K562 (cell line): Measurements from ENCODE around the gene MGAT5. TPM values are rescaled to one million over a fixed set of nuclear protein-coding genes. Genes with fewer than 3 reads are reported as not detected.

Source experiments
- ATAC-seq: fragments of 200-7000 bp; cut with Tn5 transposase; 3 replicates; pipeline ENCODE4 v1.9.1; 2020; ENCODE audit warnings: moderate library complexity
- BruUV-seq: library from RNA; stranded (reverse); fragments of 400-500 nt; replicated peaks from 2 replicates; lab custom pipeline; 2021; lab: Mats Ljungman, UMichigan
- CTCF ChIA-PET: fragments of 300-600 bp; formaldehyde crosslinking; extraction: SDS; loops from one replicate; lab custom pipeline; 2021; ENCODE audit warnings: low intra/inter-chr PET ratio; lab: Yijun Ruan, JAX
- POLR2A ChIA-PET: fragments of 300-600, 350-650 bp; sonication (Branson Sonifier 250); formaldehyde crosslinking; extraction: SDS; loops from one replicate; lab custom pipeline; 2021; ENCODE audit warnings: antibody characterized with exemption, inconsistent platforms; lab: Yijun Ruan, JAX
- DNase-seq, 4 experiments: peaks; one replicate each; pipeline versions ENCODE4 v3.0.0 to v3.0.0-alpha.2; 2011 to 2018; ENCODE audit warnings: low spot score in 3 of 4, mixed read lengths in 3 of 4; ENCODE audit errors: extremely low read depth in 1 of 4
- FAIRE-seq: peaks from 2 replicates; lab custom pipeline; 2011; peaks lifted over from hg19 to GRCh38; lab: Jason Lieb, UNC
- H2AFZ ChIP-seq: 2 replicates; pipeline ENCODE4 v1.6.0; 2011; ENCODE audit warnings: low read depth, low read length, control low read depth, inconsistent platforms
- H3K27ac ChIP-seq: fragments of 200-600 bp; 3 replicates; pipeline ENCODE4 v1.8.0; 2011; ENCODE audit warnings: low read depth, mild to moderate bottlenecking, control low read depth, inconsistent platforms, low read length, moderate library complexity, mixed read lengths; ENCODE audit errors: extremely low read depth
- H3K27me3 ChIP-seq, 2 experiments: fragments of 300-600 bp in 1 of 2; 2 replicates in 1 of 2; 3 replicates in 1 of 2; pipeline versions ENCODE4 v1.6.0 to v1.8.0; 2011; ENCODE audit warnings: inconsistent platforms in 2 of 2, low read length in 2 of 2, mild to moderate bottlenecking in 1 of 2, mixed read lengths in 1 of 2, moderate library complexity in 1 of 2; ENCODE audit not compliant: control insufficient read depth in 2 of 2, insufficient read depth in 2 of 2
- H3K36me3 ChIP-seq: fragments of 300-600 bp; 3 replicates; pipeline ENCODE4 v1.8.0; 2011; ENCODE audit warnings: mild to moderate bottlenecking, low read length, inconsistent platforms; ENCODE audit not compliant: control insufficient read depth, insufficient read depth
- H3K4me1 ChIP-seq, 2 experiments: fragments of 200-600 bp in 1 of 2; replicated peaks in 1 of 2; 2 replicates in 1 of 2; 3 replicates in 1 of 2; pipeline versions ENCODE4 v1.5.1 to v1.8.0; 2011; ENCODE audit warnings: inconsistent platforms in 2 of 2, low read length in 2 of 2, mild to moderate bottlenecking in 1 of 2, mixed read lengths in 1 of 2, moderate library complexity in 1 of 2; ENCODE audit not compliant: control insufficient read depth in 2 of 2, insufficient read depth in 2 of 2
- H3K4me2 ChIP-seq: 2 replicates; pipeline ENCODE4 v1.6.1; 2011; ENCODE audit warnings: low read length, control low read depth, inconsistent platforms, mixed read lengths; ENCODE audit not compliant: insufficient read depth
- H3K4me3 ChIP-seq: fragments of 200-600 bp; sonication (generic), shearing (Covaris generic); 2 replicates; pipeline ENCODE4 v1.5.1; 2016; ENCODE audit warnings: control low read depth, inconsistent platforms
- H3K79me2 ChIP-seq: fragments of 200-600 bp; 3 replicates; pipeline ENCODE4 v1.8.0; 2011; ENCODE audit warnings: low read length, inconsistent platforms; ENCODE audit not compliant: control insufficient read depth, insufficient read depth
- H3K9ac ChIP-seq, 2 experiments: 2 replicates each; pipeline versions ENCODE4 v1.6.0 to v1.6.1; 2011; ENCODE audit warnings: low read depth in 2 of 2, low read length in 2 of 2, control low read depth in 1 of 2, inconsistent platforms in 1 of 2, mild to moderate bottlenecking in 1 of 2, mixed read lengths in 1 of 2; ENCODE audit not compliant: insufficient read depth in 1 of 2
- H3K9me1 ChIP-seq: one replicate; pipeline ENCODE4 v1.6.0; 2011; ENCODE audit warnings: inconsistent platforms, mild to moderate bottlenecking, low read length, moderate library complexity; ENCODE audit not compliant: control insufficient read depth, insufficient read depth
- H3K9me3 ChIP-seq: replicated peaks from 2 replicates; pipeline ENCODE4 v1.5.1; 2011; ENCODE audit warnings: low read depth, low read length, inconsistent platforms; ENCODE audit not compliant: control insufficient read depth, insufficient read depth
- H4K20me1 ChIP-seq: replicated peaks from 2 replicates; pipeline ENCODE4 v1.6.1; 2011; ENCODE audit warnings: low read length, inconsistent platforms, mixed read lengths; ENCODE audit not compliant: control insufficient read depth, insufficient read depth
- ESRRA ChIP-seq: fragments of 450-650 bp; IDR thresholded peaks from 2 replicates; pipeline ENCODE4 v1.6.1; 2014; ENCODE audit warnings: low read depth, mild to moderate bottlenecking, moderate library complexity, borderline replicate concordance
- HDAC8 ChIP-seq: fragments of 450-650 bp; IDR thresholded peaks from 2 replicates; pipeline ENCODE4 v1.6.1; 2016; ENCODE audit warnings: mild to moderate bottlenecking, missing genetic modification characterization, moderate library complexity, missing compliant biosample characterization
- HMG20A ChIP-seq: fragments of 450-650 bp; formaldehyde crosslinking; conservative IDR thresholded peaks from 2 replicates; pipeline ENCODE4 v1.4.0; 2020; ENCODE audit warnings: mild to moderate bottlenecking, mixed read lengths
- KHSRP ChIP-seq: fragments of 450-650 bp; IDR thresholded peaks from 2 replicates; pipeline ENCODE4 v1.6.1; 2017
- POLR2A ChIP-seq: fragments of 450-650 bp; conservative IDR thresholded peaks from 2 replicates; pipeline ENCODE4 v1.6.1; 2016
- ZNF184 ChIP-seq: sonication (generic); formaldehyde crosslinking; IDR thresholded peaks from 2 replicates; pipeline ENCODE4 v1.5.0; 2020; ENCODE audit warnings: missing genetic modification reagents
- ZNF79 ChIP-seq: fragments of 250-450 bp; sonication (Bioruptor Pico); IDR thresholded peaks from 2 replicates; pipeline ENCODE4 v1.4.0; 2020; ENCODE audit warnings: low read depth, mild to moderate bottlenecking, moderate library complexity
- WGBS: fragments of 100-300 bp; shearing (Covaris generic); methylation state at CpG from one replicate; pipeline ENCODE4 v1.1.6; 2016; ENCODE audit warnings: low coverage, mixed read lengths; ENCODE audit not compliant: insufficient coverage; ENCODE audit errors: missing lambda C conversion rate; 5-methylcytosine and 5-hydroxymethylcytosine counted together
- in situ Hi-C: fragments of 300-500 bp; cut with MboI; formaldehyde crosslinking; loops from 4 replicates; pipeline ENCODE4 v1.15.0; 2018; ENCODE audit warnings: inconsistent platforms, mixed read lengths
- intact Hi-C: fragments of 100-400 bp; cut with micrococcal nuclease; formaldehyde crosslinking; loops from 2 replicates; pipeline ENCODE4 v1.14.2; 2022
- polyA plus RNA-seq, 8 experiments: library from polyadenylated mRNA; depleted of rRNA in 4 of 8; stranded (reverse) in 5 of 8; unstranded in 3 of 8; fragments of >200 nt; fragmentation: Nextera tagmentation in 2 of 8; fragmentation: Illumina TruSeq in 1 of 8; extraction: Ambion mirVana in 2 of 8; extraction: Trizol in 1 of 8; gene quantifications; 2 replicates each; pipeline versions ENCODE4 v1.2.1 to v1.2.3, GENCODE V29; 2011 to 2014; ENCODE audit warnings: inconsistent platforms in 1 of 8, missing spikeins in 1 of 8
- total RNA-seq, 7 experiments: library from RNA; depleted of rRNA in 6 of 7; stranded (reverse); fragments of >200 nt in 6 of 7; fragmentation: Illumina TruSeq in 2 of 7; extraction: Trizol in 2 of 7; gene quantifications; 2 replicates each; pipeline versions ENCODE4 v1.2.1 to v1.2.3, GENCODE V29; 2011 to 2021; ENCODE audit warnings: low replicate concordance in 1 of 7
- TF ChIP-seq, protein P1 (sequence below): fragments of 250-450 bp; sonication (Bioruptor Pico); IDR thresholded peaks from 2 replicates; pipeline ENCODE4 v1.8.0; 2021; ENCODE audit warnings: mild to moderate bottlenecking, moderate library complexity
- TF ChIP-seq, protein P2 (sequence below): fragments of 450-650 bp; IDR thresholded peaks from 2 replicates; pipeline ENCODE4 v1.6.1; 2017; ENCODE audit warnings: mild to moderate bottlenecking, moderate library complexity
- TF ChIP-seq, protein P3 (sequence below): fragments of 150-350 bp; conservative IDR thresholded peaks from 2 replicates; pipeline ENCODE4 v1.6.1; 2014; ENCODE audit warnings: low read length
- TF ChIP-seq, protein P4 (sequence below): sonication (generic); formaldehyde crosslinking; IDR thresholded peaks from 2 replicates; pipeline ENCODE4 v1.8.0; 2022; ENCODE audit warnings: missing genetic modification reagents, mild to moderate bottlenecking, borderline replicate concordance
- TF ChIP-seq, protein P5 (sequence below): fragments of 200-800 bp; sonication (Bioruptor generic); IDR thresholded peaks from 2 replicates; pipeline ENCODE4 v1.6.1; 2017; ENCODE audit warnings: missing genetic modification characterization, missing compliant biosample characterization

MGAT5 gene
- total and polyA plus RNA-seq, 9 of the 15 experiments (the other 6 are each of a cell fraction or from before 2014, with no cell fraction given): 1.6 to 18.6 (median 11.1) TPM

DNA sequence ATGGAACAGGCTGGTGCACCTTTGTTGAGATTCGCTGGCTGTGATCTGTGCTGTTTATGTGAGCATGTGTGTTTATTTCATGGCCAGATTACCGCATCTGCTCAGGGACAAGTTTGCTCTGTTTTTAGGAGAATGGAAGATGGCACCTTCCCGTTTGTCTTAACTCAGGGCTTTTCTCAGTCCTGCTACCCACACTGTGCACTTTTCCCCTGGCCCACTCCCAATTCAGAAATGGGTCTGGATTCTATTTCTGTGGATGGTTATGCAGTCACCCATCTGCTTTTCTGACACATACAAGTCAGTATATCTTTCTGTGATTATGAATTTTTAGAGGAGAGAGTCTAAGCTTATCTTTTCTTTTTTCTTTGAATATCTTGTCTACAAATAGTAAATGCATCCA lies 15.4 kb downstream of the MGAT5 start (continued):
- TF ChIP-seq, protein P1, sequence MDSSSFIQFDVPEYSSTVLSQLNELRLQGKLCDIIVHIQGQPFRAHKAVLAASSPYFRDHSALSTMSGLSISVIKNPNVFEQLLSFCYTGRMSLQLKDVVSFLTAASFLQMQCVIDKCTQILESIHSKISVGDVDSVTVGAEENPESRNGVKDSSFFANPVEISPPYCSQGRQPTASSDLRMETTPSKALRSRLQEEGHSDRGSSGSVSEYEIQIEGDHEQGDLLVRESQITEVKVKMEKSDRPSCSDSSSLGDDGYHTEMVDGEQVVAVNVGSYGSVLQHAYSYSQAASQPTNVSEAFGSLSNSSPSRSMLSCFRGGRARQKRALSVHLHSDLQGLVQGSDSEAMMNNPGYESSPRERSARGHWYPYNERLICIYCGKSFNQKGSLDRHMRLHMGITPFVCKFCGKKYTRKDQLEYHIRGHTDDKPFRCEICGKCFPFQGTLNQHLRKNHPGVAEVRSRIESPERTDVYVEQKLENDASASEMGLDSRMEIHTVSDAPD (CRISPR knock-in tag): no peak
- TF ChIP-seq POLR2A (no peak), ESRRA (no peak), HMG20A (CRISPR knock-in tag) (no peak), ZNF184 (CRISPR knock-in tag) (no peak)

DNA sequence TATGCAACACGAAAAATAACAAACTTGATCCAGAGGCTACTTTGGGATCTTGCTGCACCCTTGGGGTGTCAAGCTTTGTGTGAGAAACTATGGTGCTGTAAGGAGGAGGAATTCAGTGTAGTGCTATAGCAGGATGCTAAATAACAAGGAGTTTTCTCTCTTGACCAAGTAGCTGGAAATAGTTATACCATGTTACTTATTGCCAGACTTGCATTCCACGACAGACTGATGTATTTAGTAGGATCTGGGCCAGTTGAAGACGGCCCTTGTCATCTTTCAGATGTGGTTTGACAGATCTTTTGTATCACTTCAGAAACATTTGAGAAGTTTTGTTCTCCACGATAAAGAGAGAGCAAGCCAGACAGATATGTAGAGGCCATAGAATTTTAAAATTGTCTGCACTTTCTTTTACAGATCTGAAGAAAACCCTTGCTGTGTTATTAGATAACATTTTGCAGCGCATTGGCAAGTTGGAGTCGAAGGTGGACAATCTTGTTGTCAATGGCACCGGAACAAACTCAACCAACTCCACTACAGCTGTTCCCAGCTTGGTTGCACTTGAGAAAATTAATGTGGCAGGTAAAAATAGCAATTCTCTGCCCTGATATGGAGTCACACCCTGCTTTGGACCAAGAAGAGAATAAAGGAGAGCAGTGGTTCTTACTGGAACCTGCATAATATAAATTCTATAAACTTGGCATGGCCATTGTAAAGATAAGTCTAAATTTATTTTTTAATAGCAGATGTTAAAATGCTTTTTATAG lies 16.3 kb downstream of the MGAT5 start:
- H3K4me1 ChIP-seq: no peaks in the 10 kb centered on the region
- no peaks in the 10 kb centered on the region for H4K20me1 ChIP-seq
- in situ Hi-C loops (no loop called here), intact Hi-C loops (no loop called here)
- DNase-seq (no peak), ATAC-seq (no peak), FAIRE-seq (no peak)
- H3K36me3 ChIP-seq: no peaks in the 10 kb centered on the region; the same call in 2 of the 3 replicates
- no peak overlapping the region for H3K9ac ChIP-seq
- POLR2A ChIA-PET: no interaction called here
- BruUV-seq: no TSS peak
- no peak overlapping the region for H3K27ac ChIP-seq
- no peaks in the 10 kb centered on the region for H3K9me1 ChIP-seq
- H3K9me3 ChIP-seq: no peaks in the 10 kb centered on the region
- H3K4me3 ChIP-seq: no peak overlapping the region
- no peaks in the 10 kb centered on the region for H3K79me2 ChIP-seq
- CTCF ChIA-PET: no interaction called here
- WGBS: 36% methylated on average over 7 of the region's 7 CpGs
- H3K4me2 ChIP-seq: no peak overlapping the region
- no peak overlapping the region for H2AFZ ChIP-seq
- H3K27me3 ChIP-seq: no peaks in the 10 kb centered on the region
- TF ChIP-seq, protein P2, sequence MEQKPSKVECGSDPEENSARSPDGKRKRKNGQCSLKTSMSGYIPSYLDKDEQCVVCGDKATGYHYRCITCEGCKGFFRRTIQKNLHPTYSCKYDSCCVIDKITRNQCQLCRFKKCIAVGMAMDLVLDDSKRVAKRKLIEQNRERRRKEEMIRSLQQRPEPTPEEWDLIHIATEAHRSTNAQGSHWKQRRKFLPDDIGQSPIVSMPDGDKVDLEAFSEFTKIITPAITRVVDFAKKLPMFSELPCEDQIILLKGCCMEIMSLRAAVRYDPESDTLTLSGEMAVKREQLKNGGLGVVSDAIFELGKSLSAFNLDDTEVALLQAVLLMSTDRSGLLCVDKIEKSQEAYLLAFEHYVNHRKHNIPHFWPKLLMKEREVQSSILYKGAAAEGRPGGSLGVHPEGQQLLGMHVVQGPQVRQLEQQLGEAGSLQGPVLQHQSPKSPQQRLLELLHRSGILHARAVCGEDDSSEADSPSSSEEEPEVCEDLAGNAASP: no peak
- TF ChIP-seq, protein P3, sequence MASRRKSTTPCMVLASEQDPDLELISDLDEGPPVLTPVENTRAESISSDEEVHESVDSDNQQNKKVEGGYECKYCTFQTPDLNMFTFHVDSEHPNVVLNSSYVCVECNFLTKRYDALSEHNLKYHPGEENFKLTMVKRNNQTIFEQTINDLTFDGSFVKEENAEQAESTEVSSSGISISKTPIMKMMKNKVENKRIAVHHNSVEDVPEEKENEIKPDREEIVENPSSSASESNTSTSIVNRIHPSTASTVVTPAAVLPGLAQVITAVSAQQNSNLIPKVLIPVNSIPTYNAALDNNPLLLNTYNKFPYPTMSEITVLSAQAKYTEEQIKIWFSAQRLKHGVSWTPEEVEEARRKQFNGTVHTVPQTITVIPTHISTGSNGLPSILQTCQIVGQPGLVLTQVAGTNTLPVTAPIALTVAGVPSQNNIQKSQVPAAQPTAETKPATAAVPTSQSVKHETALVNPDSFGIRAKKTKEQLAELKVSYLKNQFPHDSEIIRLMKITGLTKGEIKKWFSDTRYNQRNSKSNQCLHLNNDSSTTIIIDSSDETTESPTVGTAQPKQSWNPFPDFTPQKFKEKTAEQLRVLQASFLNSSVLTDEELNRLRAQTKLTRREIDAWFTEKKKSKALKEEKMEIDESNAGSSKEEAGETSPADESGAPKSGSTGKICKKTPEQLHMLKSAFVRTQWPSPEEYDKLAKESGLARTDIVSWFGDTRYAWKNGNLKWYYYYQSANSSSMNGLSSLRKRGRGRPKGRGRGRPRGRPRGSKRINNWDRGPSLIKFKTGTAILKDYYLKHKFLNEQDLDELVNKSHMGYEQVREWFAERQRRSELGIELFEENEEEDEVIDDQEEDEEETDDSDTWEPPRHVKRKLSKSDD: no peak
- TF ChIP-seq, protein P4, sequence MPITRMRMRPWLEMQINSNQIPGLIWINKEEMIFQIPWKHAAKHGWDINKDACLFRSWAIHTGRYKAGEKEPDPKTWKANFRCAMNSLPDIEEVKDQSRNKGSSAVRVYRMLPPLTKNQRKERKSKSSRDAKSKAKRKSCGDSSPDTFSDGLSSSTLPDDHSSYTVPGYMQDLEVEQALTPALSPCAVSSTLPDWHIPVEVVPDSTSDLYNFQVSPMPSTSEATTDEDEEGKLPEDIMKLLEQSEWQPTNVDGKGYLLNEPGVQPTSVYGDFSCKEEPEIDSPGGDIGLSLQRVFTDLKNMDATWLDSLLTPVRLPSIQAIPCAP (CRISPR knock-in tag): no peak
- TF ChIP-seq KHSRP: no peak
- no peak for TF ChIP-seq HDAC8 (tag)
- TF ChIP-seq, protein P5, sequence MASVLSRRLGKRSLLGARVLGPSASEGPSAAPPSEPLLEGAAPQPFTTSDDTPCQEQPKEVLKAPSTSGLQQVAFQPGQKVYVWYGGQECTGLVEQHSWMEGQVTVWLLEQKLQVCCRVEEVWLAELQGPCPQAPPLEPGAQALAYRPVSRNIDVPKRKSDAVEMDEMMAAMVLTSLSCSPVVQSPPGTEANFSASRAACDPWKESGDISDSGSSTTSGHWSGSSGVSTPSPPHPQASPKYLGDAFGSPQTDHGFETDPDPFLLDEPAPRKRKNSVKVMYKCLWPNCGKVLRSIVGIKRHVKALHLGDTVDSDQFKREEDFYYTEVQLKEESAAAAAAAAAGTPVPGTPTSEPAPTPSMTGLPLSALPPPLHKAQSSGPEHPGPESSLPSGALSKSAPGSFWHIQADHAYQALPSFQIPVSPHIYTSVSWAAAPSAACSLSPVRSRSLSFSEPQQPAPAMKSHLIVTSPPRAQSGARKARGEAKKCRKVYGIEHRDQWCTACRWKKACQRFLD (CRISPR knock-in tag): no peak
- no peak for TF ChIP-seq ZNF184 (CRISPR knock-in tag)
- no peak for TF ChIP-seq ZNF79 (CRISPR knock-in tag)
